DND-41 (cell line): ENCODE measurements around the gene GPR146.

Experiments used
- EZH2 ChIP-seq: IDR thresholded peaks from 3 replicates; pipeline ENCODE4 v1.6.1; 2012; ENCODE audit warnings: borderline replicate concordance, low read depth, mild to moderate bottlenecking, moderate library complexity, low read length, inconsistent platforms; ENCODE audit not compliant: severe bottlenecking
- TF ChIP-seq, protein P1 (sequence below): IDR thresholded peaks from 2 replicates; pipeline ENCODE4 v1.5.1; 2012; ENCODE audit warnings: borderline replicate concordance, low read length, moderate library complexity, mild to moderate bottlenecking; ENCODE audit not compliant: poor library complexity, severe bottlenecking; ENCODE audit errors: extremely low read depth

DNA sequence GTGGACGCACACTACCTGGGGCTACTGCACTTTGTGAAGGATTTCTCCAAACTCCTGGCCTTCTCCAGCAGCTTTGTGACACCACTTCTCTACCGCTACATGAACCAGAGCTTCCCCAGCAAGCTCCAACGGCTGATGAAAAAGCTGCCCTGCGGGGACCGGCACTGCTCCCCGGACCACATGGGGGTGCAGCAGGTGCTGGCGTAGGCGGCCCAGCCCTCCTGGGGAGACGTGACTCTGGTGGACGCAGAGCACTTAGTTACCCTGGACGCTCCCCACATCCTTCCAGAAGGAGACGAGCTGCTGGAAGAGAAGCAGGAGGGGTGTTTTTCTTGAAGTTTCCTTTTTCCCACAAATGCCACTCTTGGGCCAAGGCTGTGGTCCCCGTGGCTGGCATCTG, 14.0 kb downstream of the GPR146 start:
- TF ChIP-seq, protein P1, sequence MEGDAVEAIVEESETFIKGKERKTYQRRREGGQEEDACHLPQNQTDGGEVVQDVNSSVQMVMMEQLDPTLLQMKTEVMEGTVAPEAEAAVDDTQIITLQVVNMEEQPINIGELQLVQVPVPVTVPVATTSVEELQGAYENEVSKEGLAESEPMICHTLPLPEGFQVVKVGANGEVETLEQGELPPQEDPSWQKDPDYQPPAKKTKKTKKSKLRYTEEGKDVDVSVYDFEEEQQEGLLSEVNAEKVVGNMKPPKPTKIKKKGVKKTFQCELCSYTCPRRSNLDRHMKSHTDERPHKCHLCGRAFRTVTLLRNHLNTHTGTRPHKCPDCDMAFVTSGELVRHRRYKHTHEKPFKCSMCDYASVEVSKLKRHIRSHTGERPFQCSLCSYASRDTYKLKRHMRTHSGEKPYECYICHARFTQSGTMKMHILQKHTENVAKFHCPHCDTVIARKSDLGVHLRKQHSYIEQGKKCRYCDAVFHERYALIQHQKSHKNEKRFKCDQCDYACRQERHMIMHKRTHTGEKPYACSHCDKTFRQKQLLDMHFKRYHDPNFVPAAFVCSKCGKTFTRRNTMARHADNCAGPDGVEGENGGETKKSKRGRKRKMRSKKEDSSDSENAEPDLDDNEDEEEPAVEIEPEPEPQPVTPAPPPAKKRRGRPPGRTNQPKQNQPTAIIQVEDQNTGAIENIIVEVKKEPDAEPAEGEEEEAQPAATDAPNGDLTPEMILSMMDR = no peak
- no peak for TF ChIP-seq EZH2
